ENCODE data around the gene NBAS. TPM values are rescaled to one million over a fixed set of nuclear protein-coding genes. Genes with fewer than 3 reads are reported as not detected.
"Not testable (repeated sequence)": the region's sequence is repeated elsewhere in the genome, so short reads cannot be mapped to it uniquely, and the experiment has no call there.

The NBAS gene
- total RNA-seq, 1 experiment from 2014 or later = 44.2 TPM

DNA sequence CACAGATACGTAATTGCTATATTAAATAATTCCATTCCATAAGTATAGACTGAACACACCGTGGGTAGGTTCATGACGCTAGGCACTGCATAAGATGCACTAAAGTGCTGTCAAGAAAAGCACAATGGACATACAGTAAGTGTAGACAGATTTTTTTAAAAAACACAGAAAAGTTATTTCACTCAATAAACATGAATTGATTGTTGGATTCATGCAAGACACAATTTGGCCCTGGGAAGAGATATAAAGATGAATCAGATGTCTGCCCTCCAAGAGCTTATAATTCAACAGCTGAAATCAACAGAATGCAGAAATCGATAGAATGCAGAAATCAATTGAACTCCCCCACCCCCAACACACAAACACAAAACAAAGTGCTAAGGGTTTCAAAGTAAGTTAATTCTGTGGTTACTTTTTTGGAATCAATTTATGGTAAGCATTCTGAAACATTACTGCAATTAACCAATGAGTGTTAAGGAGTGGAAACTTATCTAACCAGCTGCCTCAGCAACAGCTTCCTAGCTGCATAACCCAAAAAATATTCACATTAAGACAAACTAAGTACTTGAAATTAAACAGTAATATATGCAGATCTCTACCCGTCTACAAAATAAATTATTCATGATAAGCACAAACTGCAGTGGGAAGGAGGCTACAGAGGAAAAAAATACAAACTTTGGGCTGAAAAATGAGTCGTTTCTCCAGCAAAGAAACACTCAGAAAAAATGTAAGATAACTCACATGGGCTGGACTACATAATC lies 1.6 kb downstream of the NBAS start:
- Histone ChIP-seq H3K9me3 (replicated peaks) (no peaks in the 10 kb centered on the region), H3K27me3 (no peaks in the 10 kb centered on the region), H3K36me3 (no peaks in the 10 kb centered on the region; the same call in 1 of the 2 replicates), H3K27ac (no peak overlapping the region), H3K4me3 (peak overlapping the region; percentile 77), H3K4me1 (peaks cover 17% of the 10 kb centered on the region)
- no peak for DNase-seq

DNA sequence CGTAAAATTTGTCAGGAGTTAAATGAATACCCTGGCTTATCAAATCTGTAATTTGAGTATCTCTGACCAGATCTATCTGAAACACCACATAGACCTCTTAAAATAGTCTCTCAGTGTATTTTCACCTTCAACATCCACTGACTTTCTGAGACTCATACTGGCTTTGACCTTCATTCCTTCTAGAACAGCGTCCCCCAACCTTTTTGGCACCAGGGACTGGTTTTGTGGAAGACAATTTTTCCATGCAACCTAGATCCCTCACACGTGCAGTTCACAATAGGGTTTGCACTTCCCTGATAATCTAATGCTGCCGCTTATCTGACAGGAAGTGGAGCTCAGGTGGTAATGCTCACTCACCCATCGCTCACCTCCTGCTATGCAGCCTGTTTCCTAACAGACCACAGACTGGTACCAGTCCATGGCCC lies 3.2 kb downstream of the NBAS start:
- Histone ChIP-seq H3K4me3 (no peak overlapping the region), H3K27me3 (no peaks in the 10 kb centered on the region), H3K36me3 (peaks cover 1% of the 10 kb centered on the region), H3K9me3 (replicated peaks) (no peaks in the 10 kb centered on the region), H3K27ac (no peak overlapping the region), H3K4me1 (peaks cover 11% of the 10 kb centered on the region)
- DNase-seq = no peak

DNA sequence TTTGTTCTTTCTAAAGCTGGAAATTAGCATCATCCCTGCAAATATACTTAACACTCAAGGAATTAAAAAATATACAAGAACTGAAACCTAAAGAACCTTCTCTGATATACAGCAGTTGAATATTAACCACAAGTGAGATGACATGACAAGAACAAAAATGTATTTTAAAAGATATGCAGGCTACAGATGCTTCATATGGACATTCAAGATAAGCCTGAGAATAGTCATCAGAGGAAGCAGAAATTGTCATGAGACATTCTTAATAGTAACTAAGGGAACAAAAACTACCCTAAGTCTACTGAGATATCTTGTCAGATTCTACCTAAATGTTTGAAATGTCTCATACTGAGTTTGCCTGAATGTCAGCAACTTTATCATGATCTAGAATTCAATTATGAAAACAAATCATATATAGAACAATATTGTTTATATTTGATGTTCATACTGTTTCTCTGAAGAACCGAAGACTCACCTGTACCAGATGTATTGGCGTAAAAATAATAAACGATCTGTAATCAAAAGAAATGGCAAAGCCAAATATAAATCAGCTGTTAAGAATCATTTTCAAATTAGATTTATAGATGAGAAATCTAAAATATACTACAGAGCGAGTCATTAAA lies 4.7 kb downstream of the NBAS start:
- Histone ChIP-seq H3K27ac (no peak overlapping the region), H3K27me3 (no peaks in the 10 kb centered on the region), H3K4me1 (peaks cover 5% of the 10 kb centered on the region), H3K4me3 (no peak overlapping the region), H3K36me3 (peaks cover 5% of the 10 kb centered on the region), H3K9me3 (replicated peaks) (no peaks in the 10 kb centered on the region)
- no peak for DNase-seq

DNA sequence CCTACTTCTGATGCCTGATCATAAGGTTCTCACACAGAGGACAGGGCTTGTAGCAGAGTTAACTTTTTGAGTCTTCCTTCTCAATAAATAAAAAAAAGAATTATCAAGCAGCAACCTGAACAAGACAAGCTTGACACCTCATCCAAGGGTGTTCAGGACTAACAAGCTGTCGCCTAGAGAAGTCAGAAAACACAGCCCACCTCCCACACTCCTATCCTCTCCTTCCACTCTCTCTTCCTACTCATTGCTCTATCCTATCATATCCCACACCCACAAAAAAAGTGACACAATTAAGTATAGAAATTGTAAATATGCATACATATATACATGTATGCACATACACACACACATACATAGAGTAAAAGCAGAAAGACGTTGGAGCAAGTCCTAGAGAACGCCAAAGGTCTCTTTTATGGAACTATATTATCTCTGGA lies 5.4 kb downstream of the NBAS start:
- Histone ChIP-seq H3K9me3 (replicated peaks) (no peaks in the 10 kb centered on the region), H3K27me3 (no peaks in the 10 kb centered on the region), H3K36me3 (peaks cover 5% of the 10 kb centered on the region), H3K27ac (no peak overlapping the region), H3K4me1 (peaks cover 5% of the 10 kb centered on the region), H3K4me3 (no peak overlapping the region)
- no peak for DNase-seq

DNA sequence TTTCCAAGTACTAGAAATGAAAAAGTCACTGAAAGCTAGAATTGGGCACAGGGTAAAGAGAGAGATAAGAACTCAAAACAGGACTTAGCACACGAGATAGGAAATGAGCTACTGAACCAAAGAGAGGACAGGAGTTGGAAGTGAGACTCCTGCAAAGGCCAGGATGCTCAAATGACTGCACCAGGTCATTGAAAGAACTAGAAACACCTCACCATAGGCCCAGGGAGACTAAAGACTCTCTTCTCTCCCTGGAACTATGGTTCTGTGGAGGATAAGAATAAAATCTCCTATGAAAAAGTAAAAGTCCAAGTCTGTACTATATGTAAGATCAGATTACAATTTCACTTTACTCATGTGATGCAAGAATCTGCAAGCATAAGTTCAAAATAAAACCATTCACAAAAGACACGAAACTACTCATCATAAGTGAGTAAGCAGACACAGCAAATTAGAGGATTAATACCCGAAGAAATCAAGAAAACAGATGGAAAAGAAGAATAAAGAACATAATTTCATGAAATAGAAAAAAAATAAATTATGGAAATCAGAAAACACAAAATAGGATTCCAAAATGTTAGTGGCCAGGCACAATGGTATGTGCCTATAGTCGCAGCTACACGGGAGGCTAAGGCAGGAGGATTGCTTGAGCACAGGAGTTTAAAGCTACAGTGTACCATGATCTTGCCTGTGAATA lies 6.5 kb downstream of the NBAS start:
- Histone ChIP-seq H3K4me1 (peaks cover 2% of the 10 kb centered on the region), H3K27ac (no peak overlapping the region)
- no peak for DNase-seq

DNA sequence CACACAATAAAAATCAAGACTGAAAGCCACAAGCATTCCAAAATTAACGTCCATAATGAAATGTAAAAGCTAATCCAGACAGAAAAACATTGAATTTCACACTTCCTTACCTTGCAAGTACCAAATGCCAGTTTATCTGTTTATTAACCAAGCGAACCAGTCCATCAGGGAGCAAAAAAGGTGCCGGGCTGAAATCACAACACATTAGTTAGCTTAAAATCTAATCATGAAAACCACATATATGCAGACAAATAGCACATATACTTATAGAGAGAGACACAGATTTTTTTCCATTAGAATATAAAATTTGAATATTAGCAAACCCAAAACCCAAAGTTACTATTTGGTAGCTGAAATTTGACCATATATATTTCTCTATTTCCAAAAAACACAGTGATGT lies 7.2 kb downstream of the NBAS start:
- Histone ChIP-seq H3K9me3 (replicated peaks) (no peaks in the 10 kb centered on the region), H3K36me3 (peaks cover 8% of the 10 kb centered on the region), H3K27ac (no peak overlapping the region), H3K27me3 (no peaks in the 10 kb centered on the region), H3K4me1 (no peaks in the 10 kb centered on the region), H3K4me3 (no peak overlapping the region)
- DNase-seq = no peak

More for the DNA sequence above, 6.5 kb downstream of the NBAS start:
- Histone ChIP-seq H3K4me3 (no peak overlapping the region), H3K9me3 (replicated peaks) (no peaks in the 10 kb centered on the region), H3K27me3 (no peaks in the 10 kb centered on the region), H3K36me3 (peaks cover 5% of the 10 kb centered on the region)

DNA sequence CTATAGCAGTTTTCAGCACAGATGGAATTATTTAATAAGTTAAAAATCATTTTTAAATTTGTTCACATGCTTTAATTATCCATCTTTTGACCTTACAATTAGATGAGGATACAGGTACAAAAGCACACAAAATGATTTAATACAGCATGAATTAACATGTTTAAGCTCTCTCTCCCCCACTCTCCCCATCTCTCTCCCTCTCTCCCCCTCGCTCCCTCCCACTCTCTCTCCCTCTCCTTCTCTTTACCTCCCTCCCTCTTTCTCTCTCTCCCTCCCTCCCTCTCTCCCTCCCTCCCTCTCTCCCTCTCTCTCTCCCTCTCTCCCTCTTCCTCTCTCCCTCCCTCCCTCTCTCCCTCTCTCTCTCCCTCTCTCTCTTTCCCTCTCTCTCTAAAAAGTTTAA lies 7.6 kb downstream of the NBAS start:
- no peaks in the 10 kb centered on the region for H3K27me3 ChIP-seq
- H3K9me3 ChIP-seq (replicated peaks) = no peaks in the 10 kb centered on the region
- H3K36me3 ChIP-seq = peaks cover 11% of the 10 kb centered on the region
- no peak overlapping the region for H3K27ac ChIP-seq
- no peaks in the 10 kb centered on the region for H3K4me1 ChIP-seq
- no peak for DNase-seq
- no peak overlapping the region for H3K4me3 ChIP-seq

DNA sequence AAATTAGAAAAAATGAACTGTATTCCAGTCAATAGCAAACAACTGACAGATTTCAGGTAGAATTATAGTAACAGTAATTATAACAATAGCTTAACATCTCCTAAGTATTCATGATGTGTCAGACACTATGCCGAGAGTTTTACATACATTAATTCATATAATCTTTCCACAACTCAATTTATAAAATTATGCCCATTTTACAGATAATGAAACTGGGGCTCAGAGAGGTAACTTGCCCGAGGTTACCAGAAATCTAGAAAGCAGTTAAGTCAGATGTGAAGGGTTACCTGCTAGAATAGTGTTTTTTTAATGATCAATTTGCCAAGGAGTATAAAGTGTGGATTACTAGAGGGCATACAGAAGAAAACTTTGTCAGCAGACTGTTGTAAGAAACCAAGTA lies 12.2 kb downstream of the NBAS start:
- Histone ChIP-seq H3K36me3 (peaks cover 11% of the 10 kb centered on the region; the same call in 1 of the 2 replicates), H3K27me3 (no peaks in the 10 kb centered on the region), H3K9me3 (replicated peaks) (no peaks in the 10 kb centered on the region), H3K4me1 (no peaks in the 10 kb centered on the region), H3K27ac (no peak overlapping the region), H3K4me3 (no peak overlapping the region)
- DNase-seq = no peak

DNA sequence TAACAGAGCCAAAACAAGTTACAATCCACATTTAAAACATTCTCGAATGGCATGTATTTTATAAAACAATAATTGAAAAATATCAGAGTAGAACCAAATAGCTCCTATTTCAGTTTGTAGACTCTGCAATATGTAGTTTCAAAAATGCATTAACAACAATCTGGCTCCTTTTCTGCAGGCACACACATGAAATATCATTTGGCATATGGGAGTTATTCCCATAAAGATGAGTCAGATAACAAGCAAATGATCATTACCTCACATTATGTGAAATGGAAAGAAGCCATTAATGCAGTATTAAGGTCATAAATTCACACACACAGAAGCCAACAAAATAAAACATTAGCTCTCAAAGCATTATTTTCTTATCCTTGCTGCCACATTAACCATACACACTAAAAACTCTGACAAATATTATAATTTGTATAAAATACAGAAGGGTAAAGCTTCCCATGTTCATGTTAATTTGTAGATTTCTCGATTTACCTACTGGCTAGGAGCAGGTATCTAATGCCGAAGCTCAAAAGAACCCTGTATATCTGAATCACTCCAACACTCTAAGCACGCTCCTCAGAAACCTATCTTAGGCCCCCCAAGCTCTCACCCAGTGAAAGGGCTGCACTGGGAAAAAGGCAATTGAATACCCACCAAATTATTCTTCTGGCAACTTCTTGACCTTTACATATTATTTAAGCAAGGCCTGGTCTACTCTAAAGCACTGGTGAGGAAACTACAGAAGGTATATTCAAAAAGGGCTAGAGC lies 13.8 kb downstream of the NBAS start:
- Histone ChIP-seq H3K36me3 (peaks cover 9% of the 10 kb centered on the region; the same call in 1 of the 2 replicates), H3K27ac (no peak overlapping the region), H3K27me3 (no peaks in the 10 kb centered on the region), H3K4me1 (no peaks in the 10 kb centered on the region), H3K9me3 (replicated peaks) (no peaks in the 10 kb centered on the region), H3K4me3 (no peak overlapping the region)
- no peak for DNase-seq

DNA sequence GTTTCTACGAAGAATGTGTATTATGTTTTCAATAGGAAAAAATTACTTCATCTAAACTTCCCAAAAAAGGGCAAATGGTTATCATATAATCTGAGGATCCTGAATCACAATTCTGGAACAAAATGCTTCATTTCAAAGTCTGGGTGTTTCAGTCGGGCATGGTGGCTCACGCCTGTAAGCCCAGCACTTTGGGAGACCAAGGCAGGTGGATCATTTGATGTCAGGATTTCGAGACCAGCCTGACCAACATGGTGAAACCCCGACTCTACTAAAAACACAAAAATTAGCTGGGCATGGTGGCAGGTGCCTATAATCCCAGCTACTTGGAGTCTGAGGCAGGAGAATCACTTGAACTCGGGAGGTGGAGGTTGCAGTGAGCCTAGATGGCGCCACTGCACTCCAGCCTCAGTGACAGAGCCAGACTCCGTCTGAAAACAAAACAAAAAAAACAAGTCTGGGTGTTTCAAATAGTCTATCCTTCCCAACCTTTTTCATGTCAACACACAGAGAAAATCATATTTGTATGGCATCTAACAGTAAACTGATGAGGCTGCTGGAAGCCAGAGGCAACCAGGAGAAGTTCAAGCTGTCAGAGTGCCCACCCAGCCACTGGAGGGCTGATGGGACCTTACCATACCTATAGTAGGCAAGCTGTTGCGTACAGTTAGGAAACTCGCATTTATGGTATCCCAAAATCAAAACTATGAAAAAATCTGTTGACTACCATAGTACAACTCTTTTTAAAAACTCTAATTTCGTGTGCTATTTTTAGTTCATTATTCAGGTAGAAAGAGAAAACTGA lies 14.6 kb downstream of the NBAS start:
- H3K27ac ChIP-seq = no peak overlapping the region
- peaks cover 9% of the 10 kb centered on the region; the same call in 1 of the 2 replicates for H3K36me3 ChIP-seq
- DNase-seq = no peak
- H3K4me1 ChIP-seq = no peaks in the 10 kb centered on the region
- H3K9me3 ChIP-seq (replicated peaks) = no peaks in the 10 kb centered on the region
- H3K4me3 ChIP-seq = no peak overlapping the region
- H3K27me3 ChIP-seq = no peaks in the 10 kb centered on the region

DNA sequence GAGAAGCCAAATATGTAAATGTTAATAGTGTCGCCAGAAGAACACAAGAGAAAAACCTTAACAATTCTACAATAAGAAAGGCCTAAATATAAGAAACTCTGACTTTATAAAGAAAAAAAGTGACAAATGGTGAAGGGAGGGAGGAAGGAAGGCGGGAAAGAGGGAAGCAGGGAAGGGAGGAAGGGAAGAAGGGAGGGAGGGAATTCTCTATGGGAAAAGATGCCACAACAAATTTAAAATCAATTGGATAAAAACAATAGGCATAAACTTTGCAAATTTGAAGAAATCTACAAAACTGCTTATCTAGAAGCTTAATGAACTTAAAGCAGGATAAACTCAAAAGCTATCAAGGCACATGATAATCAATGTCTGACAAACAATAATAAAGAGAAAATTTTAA lies 16.9 kb downstream of the NBAS start:
- H3K36me3 ChIP-seq = peaks cover 11% of the 10 kb centered on the region
- H3K4me3 ChIP-seq = no peak overlapping the region
- no peaks in the 10 kb centered on the region for H3K4me1 ChIP-seq
- no peak overlapping the region for H3K27ac ChIP-seq
- H3K9me3 ChIP-seq (replicated peaks) = no peaks in the 10 kb centered on the region
- no peak for DNase-seq
- H3K27me3 ChIP-seq = no peaks in the 10 kb centered on the region

DNA sequence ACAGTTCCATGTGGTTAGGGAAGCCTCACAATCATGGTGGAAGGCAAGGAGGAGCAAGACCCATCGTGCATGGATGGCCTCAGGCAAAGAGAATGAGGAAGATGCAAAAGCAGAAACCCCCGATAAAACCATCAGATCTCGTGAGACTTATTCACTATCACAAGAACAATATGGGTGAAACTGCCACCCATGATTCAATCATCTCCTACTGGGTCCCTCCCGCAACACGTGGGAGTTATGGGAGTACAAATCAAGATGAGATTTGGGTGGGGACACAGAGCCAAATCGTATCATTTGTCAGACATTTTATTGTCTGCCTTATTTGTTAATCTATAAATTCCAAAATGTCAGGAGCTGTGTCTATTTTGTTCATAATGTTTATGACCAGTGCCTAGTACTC lies 17.6 kb downstream of the NBAS start:
- Histone ChIP-seq H3K27me3 (no peaks in the 10 kb centered on the region), H3K9me3 (replicated peaks) (no peaks in the 10 kb centered on the region), H3K27ac (no peak overlapping the region), H3K4me3 (no peak overlapping the region), H3K4me1 (no peaks in the 10 kb centered on the region), H3K36me3 (peaks cover 7% of the 10 kb centered on the region)
- DNase-seq = no peak

DNA sequence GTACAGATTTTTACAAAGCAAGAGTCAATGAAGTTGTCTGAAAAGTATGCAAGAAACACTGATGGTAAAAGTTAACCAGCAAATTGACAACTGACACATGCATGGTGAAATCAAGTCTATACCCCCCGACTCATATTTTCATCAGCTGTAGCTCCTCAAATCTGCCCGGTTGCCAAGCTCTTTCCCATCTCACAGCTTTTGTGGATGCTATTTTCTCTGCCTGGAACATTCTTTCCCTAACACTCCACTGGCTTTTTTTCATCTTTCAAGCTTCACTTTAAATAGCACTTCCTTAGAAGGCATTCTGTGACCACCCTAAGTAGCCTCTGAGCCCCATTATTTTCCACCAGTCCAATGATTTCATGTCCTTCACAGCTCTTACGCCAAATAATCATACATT lies 18.1 kb downstream of the NBAS start:
- peaks cover 9% of the 10 kb centered on the region for H3K36me3 ChIP-seq
- no peak overlapping the region for H3K4me3 ChIP-seq
- no peaks in the 10 kb centered on the region for H3K4me1 ChIP-seq
- H3K27me3 ChIP-seq = no peaks in the 10 kb centered on the region
- H3K27ac ChIP-seq = no peak overlapping the region
- no peaks in the 10 kb centered on the region for H3K9me3 ChIP-seq (replicated peaks)
- no peak for DNase-seq

DNA sequence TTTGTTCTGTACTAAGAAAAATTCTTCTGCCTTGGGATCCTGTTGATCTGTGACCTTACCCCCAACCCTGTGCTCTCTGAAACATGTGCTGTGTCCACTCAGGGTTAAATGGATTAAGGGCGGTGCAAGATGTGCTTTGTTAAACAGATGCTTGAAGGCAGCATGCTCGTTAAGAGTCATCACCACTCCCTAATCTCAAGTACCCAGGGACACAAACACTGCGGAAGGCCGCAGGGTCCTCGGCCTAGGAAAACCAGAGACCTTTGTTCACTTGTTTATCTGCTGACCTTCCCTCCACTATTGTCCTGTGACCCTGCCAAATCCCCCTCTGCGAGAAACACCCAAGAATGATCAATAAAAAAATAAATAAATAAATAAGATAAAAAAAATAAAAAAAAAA lies 18.9 kb downstream of the NBAS start:
- not testable (repeated sequence) for DNase-seq; H3K9me3 ChIP-seq (replicated peaks); H3K36me3 ChIP-seq; H3K27ac ChIP-seq; H3K4me3 ChIP-seq; H3K4me1 ChIP-seq; H3K27me3 ChIP-seq
